Skin of body (tissue), 2 donors: ENCODE measurements around the gene TMEM117. TPM values are rescaled to one million over a fixed set of nuclear protein-coding genes. Genes with fewer than 3 reads are reported as not detected.
"Not testable (repeated sequence)": the region's sequence is repeated elsewhere in the genome, so short reads cannot be mapped to it uniquely, and the experiment has no call there.

Source experiments
- DNase-seq: peaks from one replicate; lab custom pipeline; 2025; lab: John Stamatoyannopoulos, UW
- total RNA-seq: library from RNA; depleted of rRNA; stranded (reverse); fragments of >200 nt; gene quantifications from one replicate; pipeline ENCODE4 v1.2.3, GENCODE V29; 2014

The TMEM117 gene
- total RNA-seq, 1 donor from 2014 or later: 21.5 TPM

GRCh38 chr12:44195719-44196118, 359.8 kb downstream of the TMEM117 start:
- not testable (repeated sequence) for DNase-seq

GRCh38 chr12:44206045-44206444, 370.2 kb downstream of the TMEM117 start:
- no peak for DNase-seq

- DNase-seq: no peak
These were observed 381.4 kb downstream of the TMEM117 start for GRCh38 chr12:44217146-44217883.

GRCh38 chr12:44223736-44224135, 387.9 kb downstream of the TMEM117 start:
- DNase-seq: no peak

GRCh38 chr12:44224399-44225148, 388.7 kb downstream of the TMEM117 start:
- DNase-seq: no peak

GRCh38 chr12:44225149-44225510, 389.2 kb downstream of the TMEM117 start:
- DNase-seq: peak; percentile 1

- no peak for DNase-seq
These were observed 391.7 kb downstream of the TMEM117 start for GRCh38 chr12:44227616-44228015.

GRCh38 chr12:44229846-44230245, 394.0 kb downstream of the TMEM117 start:
- no peak for DNase-seq

- DNase-seq: no peak
These were observed 399.8 kb downstream of the TMEM117 start for GRCh38 chr12:44235674-44236073.

GRCh38 chr12:44240186-44240585, 404.3 kb downstream of the TMEM117 start:
- DNase-seq: no peak

GRCh38 chr12:44245932-44246331, 410.1 kb downstream of the TMEM117 start:
- DNase-seq: no peak

- no peak for DNase-seq
These were observed 410.7 kb downstream of the TMEM117 start for GRCh38 chr12:44246482-44247105.

- no peak for DNase-seq
These were observed 411.7 kb downstream of the TMEM117 start for GRCh38 chr12:44247588-44247987.

- no peak for DNase-seq
These were observed 412.6 kb downstream of the TMEM117 start for GRCh38 chr12:44248436-44248835.

GRCh38 chr12:44250440-44250839, 414.6 kb downstream of the TMEM117 start:
- DNase-seq: not testable (repeated sequence)

- DNase-seq: no peak
These were observed 417.5 kb downstream of the TMEM117 start for GRCh38 chr12:44253338-44253856.

GRCh38 chr12:44258246-44258645, 422.4 kb downstream of the TMEM117 start:
- DNase-seq: no peak

GRCh38 chr12:44259890-44260289, 424.0 kb downstream of the TMEM117 start:
- no peak for DNase-seq

GRCh38 chr12:44260581-44260980, 424.7 kb downstream of the TMEM117 start:
- no peak for DNase-seq

- no peak for DNase-seq
These were observed 449.6 kb downstream of the TMEM117 start for GRCh38 chr12:44285321-44285960.

GRCh38 chr12:44286336-44286735, 450.5 kb downstream of the TMEM117 start:
- DNase-seq: no peak
